Ascending aorta (tissue), 2 donors: ENCODE data around the gene IDH3B. TPM values are rescaled to one million over a fixed set of nuclear protein-coding genes. Genes with fewer than 3 reads are reported as not detected.

ENCODE experiments used
- DNase-seq, 2 donors: peaks; one replicate each; pipeline ENCODE4 v3.0.0-alpha.2; 2019; ENCODE audit warnings: low spot score in 2 of 2
- H3K27ac ChIP-seq, 2 donors: fragments of 200-600 bp; sonication (generic); one replicate each; pipeline ENCODE4 v1.5.1; 2016 to 2017; ENCODE audit warnings: mild to moderate bottlenecking in 1 of 2
- H3K27me3 ChIP-seq: fragments of 200-600 bp; sonication (generic); one replicate; pipeline ENCODE4 v1.5.1; 2017
- H3K36me3 ChIP-seq, 2 donors: fragments of 200-600 bp; sonication (generic); one replicate each; pipeline ENCODE4 v1.5.1; 2016
- H3K4me1 ChIP-seq, 2 donors: fragments of 200-600 bp; sonication (generic); one replicate each; pipeline ENCODE4 v1.5.1; 2016 to 2017; ENCODE audit warnings: mild to moderate bottlenecking in 1 of 2
- H3K4me3 ChIP-seq, 2 donors: fragments of 200-600 bp; sonication (generic); one replicate each; pipeline ENCODE4 v1.5.1; 2016 to 2017; ENCODE audit warnings: mild to moderate bottlenecking in 1 of 2
- H3K9me3 ChIP-seq, 2 donors: fragments of 200-600 bp; sonication (generic); one replicate each; pipeline ENCODE4 v1.5.1; 2016
- CTCF ChIP-seq, 3 experiments: fragments of 200-600 bp in 2 of 3; fragments of 450-650 bp in 1 of 3; sonication (generic) in 2 of 3; IDR thresholded peaks; one replicate each; pipeline ENCODE4 v1.5.1; 2016 to 2019; ENCODE audit warnings: antibody characterized with exemption in 3 of 3, mild to moderate bottlenecking in 1 of 3, moderate library complexity in 1 of 3
- intact Hi-C: fragments of 100-400 bp; cut with DNase I; formaldehyde crosslinking; loops from one replicate; pipeline ENCODE4 v1.15.1; 2023
- total RNA-seq: library from RNA; depleted of rRNA; stranded (reverse); fragments of >200 nt; gene quantifications from one replicate; pipeline ENCODE4 v1.1.0, GENCODE V29; 2016

IDH3B gene
- total RNA-seq, 1 donor from 2014 or later: 24.9 TPM

- H3K27ac ChIP-seq: no peak overlapping the region
- TF ChIP-seq CTCF (IDR thresholded peaks at IDR 0.05): no peak
- no peak overlapping the region for H3K4me3 ChIP-seq
- H3K27me3 ChIP-seq: no peaks in the 10 kb centered on the region
- H3K36me3 ChIP-seq: no peaks in the 10 kb centered on the region
- no peak for DNase-seq
- intact Hi-C loops: no loop called here
- H3K4me1 ChIP-seq: no peaks in the 10 kb centered on the region
- H3K9me3 ChIP-seq: no peaks in the 10 kb centered on the region
Measured at GRCh38 chr20:2673453-2673852, 9.4 kb upstream of the IDH3B start.

GRCh38 chr20:2672446-2672845 lies 8.4 kb upstream of the IDH3B start:
- no peaks in the 10 kb centered on the region for H3K9me3 ChIP-seq
- no peaks in the 10 kb centered on the region for H3K4me1 ChIP-seq
- intact Hi-C loops: no loop called here
- H3K27me3 ChIP-seq: no peaks in the 10 kb centered on the region
- H3K27ac ChIP-seq: no peak overlapping the region
- DNase-seq: no peak
- TF ChIP-seq CTCF (IDR thresholded peaks at IDR 0.05): no peak
- H3K4me3 ChIP-seq: no peak overlapping the region
- no peaks in the 10 kb centered on the region for H3K36me3 ChIP-seq

GRCh38 chr20:2671977-2672376 lies 8.0 kb upstream of the IDH3B start:
- H3K36me3 ChIP-seq: no peaks in the 10 kb centered on the region
- no peak for DNase-seq
- H3K27ac ChIP-seq: no peak overlapping the region
- H3K4me1 ChIP-seq: no peaks in the 10 kb centered on the region
- H3K9me3 ChIP-seq: no peaks in the 10 kb centered on the region
- H3K4me3 ChIP-seq: no peak overlapping the region
- intact Hi-C loops: no loop called here
- no peaks in the 10 kb centered on the region for H3K27me3 ChIP-seq
- TF ChIP-seq CTCF (IDR thresholded peaks at IDR 0.05): no peak

DNA sequence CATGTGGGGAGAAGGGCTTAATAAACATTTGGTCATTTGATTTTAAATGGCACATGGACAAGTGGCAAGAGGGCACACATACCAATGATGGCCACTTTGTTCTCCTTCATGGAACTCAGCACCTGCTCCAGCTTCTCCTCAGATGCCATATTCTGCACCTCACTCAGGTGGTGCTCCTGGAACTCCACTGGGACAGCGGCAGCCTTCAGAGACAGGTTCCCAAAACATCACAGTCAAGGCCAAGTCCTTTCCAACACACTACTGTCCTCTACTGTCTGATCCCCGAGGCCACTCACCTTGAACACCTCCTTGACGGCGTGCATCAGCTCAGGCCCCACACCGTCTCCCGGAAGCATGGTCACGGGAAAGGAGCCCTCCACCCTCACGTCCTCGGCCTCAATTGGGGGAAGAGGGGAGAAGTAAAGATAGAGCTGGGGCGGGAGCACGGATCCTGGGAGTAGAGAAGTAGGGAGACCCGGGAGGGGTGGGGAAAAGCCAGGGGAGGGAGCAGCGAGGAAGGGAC lies 591 bp downstream of the IDH3B start:
- Histone ChIP-seq H3K27ac (peak overlapping the region; percentile 82 to 86), H3K9me3 (no peaks in the 10 kb centered on the region), H3K36me3 (peaks cover 26 to 41% of the 10 kb centered on the region in 2 donors), H3K27me3 (no peaks in the 10 kb centered on the region), H3K4me1 (peaks cover 3 to 10% of the 10 kb centered on the region in 2 donors), H3K4me3 (peak overlapping the region; percentile 77 to 81)
- intact Hi-C loops: loop anchor here (10.0 kb wide), 1 partner anchor 381 kb away; the partner anchor contains the start of genes GNRH2 and MRPS26
- DNase-seq: peak in 1 of 2 donors; percentile 60
- no peak for TF ChIP-seq CTCF (IDR thresholded peaks at IDR 0.05)

DNA sequence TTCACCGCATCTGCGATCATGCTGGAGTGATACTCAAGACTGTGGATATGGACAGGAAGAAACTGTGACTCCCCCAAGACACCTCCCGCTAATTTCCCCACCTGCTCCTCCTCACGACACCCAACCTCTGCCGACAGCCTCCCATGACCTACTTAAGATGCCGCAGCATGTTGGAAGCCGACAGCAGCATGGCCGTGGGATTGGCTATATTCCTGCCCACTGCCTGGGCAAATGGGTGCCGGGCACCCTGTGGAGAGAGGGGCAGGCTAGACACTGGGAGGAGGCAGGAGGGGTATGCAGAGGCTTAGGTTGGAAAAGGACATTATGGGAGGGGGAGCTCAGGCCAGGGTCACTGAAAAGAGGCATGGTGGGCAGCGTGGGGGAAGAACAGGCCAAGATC lies 4.5 kb downstream of the IDH3B start:
- TF ChIP-seq CTCF (IDR thresholded peaks at IDR 0.05): no peak
- Histone ChIP-seq H3K36me3 (peaks cover 62 to 80% of the 10 kb centered on the region in 2 donors), H3K4me1 (peaks cover 3 to 7% of the 10 kb centered on the region in 2 donors), H3K4me3 (no peak overlapping the region), H3K27ac (no peak overlapping the region), H3K27me3 (no peaks in the 10 kb centered on the region), H3K9me3 (no peaks in the 10 kb centered on the region)
- peak in 1 of 2 donors; percentile 58 for DNase-seq
- intact Hi-C loops: loop anchor here (10.0 kb wide), 3 partner anchors 345 to 1195 kb away; partner anchors contain the start of genes DNAAF9 and NSFL1C
